Naive thymus-derived CD8-positive, alpha-beta T cell (primary cell): ENCODE measurements around the gene UGT3A2. TPM values are rescaled to one million over a fixed set of nuclear protein-coding genes. Genes with fewer than 3 reads are reported as not detected.

ENCODE experiments used
- ATAC-seq, 2 donors: fragments of 150-1000 bp; cut with Tn5 transposase in 1 of 2; sonication (Bioruptor Pico), chemical (Tn5 transposase) in 1 of 2; 1 replicate in 1 of 2; 2 replicates in 1 of 2; pipeline ENCODE4 v1.10.0; 2021; ENCODE audit warnings: mild to moderate bottlenecking in 2 of 2, moderate library complexity in 2 of 2
- POLR2A ChIA-PET: fragments of 350-600 bp; sonication (Branson Sonifier 250); formaldehyde crosslinking; loops from one replicate; lab custom pipeline; 2021; ENCODE audit warnings: antibody characterized with exemption; lab: Charles Lee
- DNase-seq, 10 donors: peaks; one replicate each; pipeline versions ENCODE4 v3.0.0 to v3.0.0-alpha.2; 2020 to 2022
- H3K27ac Mint-ChIP-seq, 10 donors: one replicate each; pipeline ENCODE4 v1.8.0; 2020 to 2022; ENCODE audit warnings: mild to moderate bottlenecking in 10 of 10, mixed read lengths in 10 of 10, moderate library complexity in 4 of 10, inconsistent platforms in 1 of 10
- H3K27me3 Mint-ChIP-seq, 5 donors: one replicate each; pipeline ENCODE4 v1.8.0; 2021 to 2022; ENCODE audit warnings: mixed read lengths in 5 of 5
- H3K36me3 Mint-ChIP-seq, 3 donors: one replicate each; pipeline ENCODE4 v1.8.0; 2020 to 2022; ENCODE audit warnings: mixed read lengths in 3 of 3, mild to moderate bottlenecking in 2 of 3, inconsistent platforms in 1 of 3
- H3K4me1 Mint-ChIP-seq, 4 donors: one replicate each; pipeline ENCODE4 v1.8.0; 2021 to 2022; ENCODE audit warnings: mixed read lengths in 4 of 4
- H3K4me3 Mint-ChIP-seq, 10 donors: one replicate each; pipeline ENCODE4 v1.8.0; 2020 to 2022; ENCODE audit warnings: mild to moderate bottlenecking in 10 of 10, mixed read lengths in 10 of 10, moderate library complexity in 6 of 10, inconsistent platforms in 1 of 10
- H3K9me3 Mint-ChIP-seq, 9 donors: one replicate each; pipeline ENCODE4 v1.8.0; 2020 to 2022; ENCODE audit warnings: mixed read lengths in 9 of 9, mild to moderate bottlenecking in 3 of 9, inconsistent platforms in 1 of 9, moderate library complexity in 1 of 9
- polyA plus RNA-seq, 3 donors: library from polyadenylated mRNA; unstranded; fragments of 300-500 nt; fragmentation: Illumina TruSeq; gene quantifications; one replicate each; pipeline ENCODE4 v1.2.3, GENCODE V29; 2021
- total RNA-seq, 8 experiments: library from RNA in 2 of 8; stranded (reverse) in 2 of 8; gene quantifications; one replicate each; pipeline ENCODE4 v1.2.3 and lab custom pipeline; 2021 to 2026

UGT3A2 gene
- total and polyA plus RNA-seq, 5 experiments from 2014 or later, result not detected

GRCh38 chr5:35988529-35988928 is 78.2 kb downstream of the UGT3A2 start:
- Mint-ChIP-seq H3K27ac (no peak overlapping the region), H3K9me3 (peaks cover 0 to 3% (median 0%) of the 10 kb centered on the region in 9 donors), H3K36me3 (no peaks in the 10 kb centered on the region), H3K4me3 (no peak overlapping the region), H3K27me3 (peaks cover 7 to 28% (median 23%) of the 10 kb centered on the region in 5 donors), H3K4me1 (no peaks in the 10 kb centered on the region)
- POLR2A ChIA-PET, result no interaction called here
- ATAC-seq (no peak), DNase-seq (no peak)

- H3K36me3 Mint-ChIP-seq, result peaks cover 0 to 3% (median 0%) of the 10 kb centered on the region in 3 donors
- H3K4me1 Mint-ChIP-seq, result no peaks in the 10 kb centered on the region
- H3K4me3 Mint-ChIP-seq, result no peak overlapping the region
- DNase-seq (no peak), ATAC-seq (no peak)
- peaks cover 0 to 9% (median 3%) of the 10 kb centered on the region in 9 donors for H3K9me3 Mint-ChIP-seq
- POLR2A ChIA-PET, result no interaction called here
- peaks cover 5 to 30% (median 20%) of the 10 kb centered on the region in 5 donors for H3K27me3 Mint-ChIP-seq
- no peak overlapping the region for H3K27ac Mint-ChIP-seq
Observed at GRCh38 chr5:35987776-35988175, 78.9 kb downstream of the UGT3A2 start.

Other genes starting within 250 kb of the UGT3A2 start
- 1,000 to 10,000 TPM; 1,319 to 1,437 TPM for gene IL7R, start 210.0 kb downstream of the UGT3A2 start, total RNA-seq
- 100 to 1,000 TPM; 569 to 668 (median 661) TPM for gene IL7R, start 210.0 kb downstream of the UGT3A2 start, polyA plus RNA-seq
- gene CAPSL, start 128.3 kb downstream of the UGT3A2 start, total RNA-seq, result not detected
- gene CAPSL, start 128.3 kb downstream of the UGT3A2 start, polyA plus RNA-seq, result not detected
- not detected for gene UGT3A1, start 75.5 kb downstream of the UGT3A2 start, total RNA-seq
- not detected for gene UGT3A1, start 75.5 kb downstream of the UGT3A2 start, polyA plus RNA-seq
- gene LMBRD2, start 85.0 kb upstream of the UGT3A2 start, total RNA-seq, result 10 to 100 TPM; 15.6 to 16.5 TPM
- 1 to 10 TPM; 1.4 to 4.5 (median 2.6) TPM for gene LMBRD2, start 85.0 kb upstream of the UGT3A2 start, polyA plus RNA-seq
- 10 to 100 TPM; 18.5 to 21.5 TPM for gene SKP2, start 85.2 kb upstream of the UGT3A2 start, total RNA-seq
- gene SKP2, start 85.2 kb upstream of the UGT3A2 start, polyA plus RNA-seq, result 10 to 100 TPM; 15.3 to 21.2 (median 15.4) TPM
- gene NADK2, start 175.0 kb upstream of the UGT3A2 start, total RNA-seq, result 10 to 100 TPM; 14.6 to 15.7 TPM
- gene NADK2, start 175.0 kb upstream of the UGT3A2 start, polyA plus RNA-seq, result 1 to 10 TPM; 4.7 to 9.8 (median 5.4) TPM
- not detected for gene RANBP3L, start 235.0 kb upstream of the UGT3A2 start, total RNA-seq
- gene RANBP3L, start 235.0 kb upstream of the UGT3A2 start, polyA plus RNA-seq, result under 1 TPM in 1 of 3 donors, not detected in 2; 0.06 TPM